NCI-H2196 (cell line): ENCODE data around the gene AGBL1.

Experiments
- DNase-seq: peaks from one replicate; lab custom pipeline; 2025; ENCODE audit not compliant: unreplicated experiment; lab: John Stamatoyannopoulos, UW

The AGBL1 gene

DNA sequence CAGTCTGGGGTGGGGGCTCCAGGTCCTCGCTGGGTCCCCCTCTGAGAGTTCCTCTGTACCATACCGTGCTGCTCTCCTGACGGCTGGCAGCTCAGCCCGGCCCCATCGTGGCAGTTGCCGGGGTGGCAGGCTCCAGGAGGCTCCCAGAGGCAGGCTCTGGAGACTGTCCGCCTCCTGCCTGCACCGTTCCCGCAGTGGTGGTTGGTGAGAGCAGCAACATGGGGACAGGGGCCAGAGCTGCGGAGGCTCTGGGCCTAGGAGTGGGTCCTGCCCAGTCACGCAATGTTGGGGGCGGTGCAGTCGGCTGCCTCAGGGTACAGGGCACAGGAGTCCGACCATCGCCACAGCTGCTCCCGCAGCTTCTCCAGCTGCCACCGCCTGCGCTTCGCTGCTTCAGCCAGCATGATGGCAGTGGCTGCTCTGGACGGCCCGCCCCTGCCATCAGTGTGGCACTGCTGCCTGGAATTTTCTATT is 492.7 kb downstream of the AGBL1 start:
- no peak for DNase-seq

DNA sequence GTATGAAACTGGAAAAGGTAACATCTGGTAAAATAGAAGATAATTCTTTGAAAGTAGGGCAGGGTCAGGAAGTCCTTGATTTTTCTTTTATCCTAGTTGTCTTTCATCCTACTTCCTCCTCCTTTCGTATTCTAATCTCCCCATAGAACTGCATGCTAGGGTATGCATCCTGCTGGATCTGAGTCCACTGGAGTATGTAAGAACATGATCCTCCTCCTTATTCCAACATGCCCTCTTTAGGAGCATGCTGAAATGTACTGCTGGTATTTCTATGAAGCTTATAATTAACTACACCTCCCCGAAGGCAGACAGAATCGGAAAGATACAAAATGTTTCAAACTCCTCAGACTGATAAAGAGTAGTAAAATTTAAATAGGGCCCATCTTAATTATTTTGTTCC is 493.8 kb downstream of the AGBL1 start:
- no peak for DNase-seq

DNA sequence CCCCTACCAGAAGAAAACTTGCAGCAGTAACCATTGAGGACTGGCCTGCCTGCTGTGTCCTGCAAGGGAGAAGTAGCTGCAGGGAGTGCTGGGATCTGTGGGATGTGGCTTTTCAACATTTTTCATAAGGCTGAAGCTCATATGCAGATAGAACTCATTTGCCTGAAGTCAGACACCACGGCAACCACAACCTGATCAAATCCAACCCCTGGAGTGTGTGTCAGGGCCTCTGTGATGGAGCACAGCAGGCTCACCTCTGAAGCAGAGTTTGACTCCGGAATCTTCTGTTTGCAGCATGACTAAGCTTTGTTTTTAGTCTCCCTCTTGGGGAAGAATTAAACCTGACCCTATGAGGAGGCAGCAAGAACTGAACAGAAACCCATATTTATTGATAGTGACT is 508.7 kb downstream of the AGBL1 start:
- DNase-seq: no peak

DNA sequence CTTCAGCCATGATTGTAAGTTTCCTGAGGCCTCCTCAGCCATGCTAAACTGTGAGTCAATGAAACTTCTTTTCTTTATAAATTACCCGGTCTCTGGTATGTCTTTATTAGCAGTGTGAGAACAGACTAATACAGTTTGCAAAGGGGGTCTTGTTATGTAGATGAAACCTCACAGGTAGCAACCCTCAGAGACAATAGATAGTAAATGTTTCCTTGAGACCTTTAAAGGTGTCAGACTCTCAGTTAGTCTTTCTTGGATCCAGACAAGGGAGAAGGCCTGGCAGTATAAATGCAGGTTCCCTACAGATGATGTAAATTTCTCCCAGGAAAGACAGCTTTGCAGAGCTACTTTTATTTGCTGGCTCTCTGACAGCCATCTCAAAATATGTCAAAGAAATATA is 510.8 kb downstream of the AGBL1 start:
- DNase-seq: no peak

DNA sequence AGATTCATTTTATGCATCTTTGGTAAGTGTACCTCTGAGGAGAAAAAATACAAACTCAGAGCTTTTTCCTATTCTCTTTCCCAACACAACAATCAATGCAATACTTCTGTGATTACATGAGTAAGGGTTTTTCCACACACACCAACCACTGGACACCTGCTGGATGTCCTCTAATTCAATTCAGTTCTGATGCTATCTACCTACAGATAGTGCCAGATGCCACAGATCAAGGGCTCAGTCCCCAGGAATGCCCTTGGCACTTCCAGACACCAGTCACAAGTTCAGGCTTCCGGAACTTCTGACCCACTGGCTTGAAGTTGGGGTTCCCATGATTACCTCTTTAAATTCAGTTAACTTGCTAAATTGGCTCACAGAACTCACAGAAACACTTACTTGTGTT is 511.5 kb downstream of the AGBL1 start:
- DNase-seq: no peak

DNA sequence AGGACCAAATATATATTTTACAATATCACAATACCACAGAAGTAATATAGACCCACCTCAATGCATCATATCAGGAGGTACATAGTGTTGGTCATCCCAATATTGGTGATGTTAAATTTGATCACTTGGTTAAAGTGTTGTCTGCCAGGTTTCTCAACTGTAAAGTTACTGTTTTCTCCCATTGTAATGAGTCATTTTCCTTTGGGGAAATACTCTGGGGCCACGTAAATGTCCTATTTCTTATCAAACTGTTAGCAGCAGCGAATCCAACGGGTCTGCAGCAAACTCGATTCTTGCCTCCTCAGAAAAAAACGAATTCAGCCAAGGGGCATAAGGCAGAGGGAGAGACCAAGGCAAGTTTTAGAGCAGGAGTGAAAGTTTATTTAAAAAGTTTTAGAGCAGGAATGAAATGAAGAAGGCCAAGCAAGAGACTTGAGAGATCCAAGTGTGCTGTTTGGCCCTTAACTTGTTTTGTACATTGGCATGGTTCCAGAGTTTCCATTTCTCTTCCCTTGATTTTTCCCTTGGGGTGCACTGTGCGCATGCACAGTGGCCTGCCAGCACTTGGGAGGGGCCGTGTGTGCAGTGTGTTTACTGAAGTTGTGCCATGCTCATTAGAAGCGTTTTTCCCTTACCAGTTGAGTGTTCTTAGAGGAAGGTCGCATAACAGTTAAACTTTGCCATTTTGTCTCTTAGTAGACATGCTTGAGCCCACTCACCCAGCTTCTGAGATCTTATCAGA is 512.5 kb downstream of the AGBL1 start:
- no peak for DNase-seq

DNA sequence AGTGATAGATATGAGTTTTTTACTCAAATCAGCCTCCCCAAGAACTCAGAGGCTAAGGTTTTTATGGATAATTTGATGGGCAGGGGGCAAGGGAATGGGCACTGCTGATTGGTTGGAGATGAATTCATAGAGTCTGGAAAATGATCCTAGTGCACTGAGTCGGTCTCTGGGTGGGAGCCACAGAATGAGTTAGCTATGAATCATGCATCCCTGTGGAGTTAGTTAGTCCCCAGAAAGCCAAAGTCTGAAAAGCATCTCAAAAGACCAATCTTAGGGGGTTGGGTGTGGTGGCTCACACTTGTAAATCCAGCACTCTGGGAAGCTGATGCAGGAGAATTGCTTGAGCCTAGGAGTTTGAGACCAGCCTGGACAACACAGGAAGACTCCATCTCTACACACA is 516.1 kb downstream of the AGBL1 start:
- no peak for DNase-seq

DNA sequence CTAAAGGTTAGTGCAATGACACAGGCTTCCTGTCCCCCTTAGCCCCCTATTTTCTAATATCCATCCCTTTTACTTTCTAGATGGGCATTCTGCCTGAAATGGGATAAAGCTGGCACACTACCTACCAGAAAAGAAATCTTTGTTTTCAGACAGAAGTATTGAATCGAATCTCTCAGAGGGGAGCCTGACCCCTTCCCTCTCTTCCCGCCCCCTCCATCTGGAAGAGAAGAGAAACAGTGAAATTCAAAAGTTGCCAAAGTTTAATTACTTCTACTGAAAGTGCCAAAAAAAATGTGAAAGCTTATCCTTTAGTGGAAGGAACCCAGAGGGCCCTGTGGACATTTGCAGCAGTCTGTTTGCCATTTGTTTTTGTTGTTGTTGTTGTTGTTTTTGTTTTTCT is 523.8 kb downstream of the AGBL1 start:
- DNase-seq: no peak

DNA sequence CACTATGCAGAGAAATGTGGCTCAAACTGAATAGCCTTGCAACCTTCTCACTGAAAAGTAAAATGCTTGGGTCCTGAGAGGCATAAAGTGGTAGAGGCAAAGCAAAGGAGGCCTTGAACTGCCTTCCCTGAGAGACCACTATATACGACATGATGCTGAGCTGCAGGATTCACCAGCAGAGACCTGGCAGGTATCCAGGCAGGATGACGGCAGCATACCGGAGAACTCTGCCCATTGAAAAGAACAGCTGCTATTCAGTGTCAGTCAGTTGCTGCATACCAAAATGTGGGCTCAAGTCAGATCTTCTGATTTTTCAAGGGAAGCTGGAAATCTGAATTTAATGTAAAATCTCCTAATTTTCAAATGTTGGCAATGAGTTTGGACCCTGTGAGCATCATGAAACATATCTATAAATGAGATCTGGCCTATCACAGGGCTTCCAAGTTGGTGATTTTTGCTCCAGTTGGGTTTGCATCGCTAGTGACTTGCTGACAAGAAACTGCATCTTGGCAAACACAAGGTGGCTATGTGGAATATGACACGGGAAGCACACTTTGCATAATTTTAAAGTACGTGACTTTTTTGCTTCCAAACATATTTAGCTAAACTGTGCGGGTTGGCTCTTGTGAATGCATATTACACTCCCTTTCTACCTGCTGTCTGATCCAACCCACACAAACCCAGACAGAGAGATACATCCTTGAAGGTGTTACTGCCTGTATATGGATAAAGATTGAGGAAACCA is 529.0 kb downstream of the AGBL1 start:
- DNase-seq: no peak

DNA sequence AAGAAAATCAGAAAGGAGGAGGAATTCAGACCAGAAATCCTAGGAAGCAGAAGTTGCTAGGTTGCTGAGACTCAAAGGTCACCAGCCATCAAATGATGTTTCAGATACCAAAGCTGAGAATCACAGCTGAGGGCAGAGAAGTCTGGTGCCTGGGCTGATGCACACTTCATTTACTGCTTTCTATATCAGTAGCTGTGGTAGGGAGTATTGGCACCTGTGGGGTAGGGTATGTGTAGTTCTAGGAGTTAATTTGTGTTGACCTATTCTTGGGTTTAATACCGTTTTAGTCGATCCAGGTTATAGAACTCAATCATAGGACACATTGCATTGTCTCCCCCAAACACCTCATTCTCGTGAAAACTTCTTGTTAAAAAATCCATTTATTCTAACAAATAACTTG is 529.6 kb downstream of the AGBL1 start:
- no peak for DNase-seq

DNA sequence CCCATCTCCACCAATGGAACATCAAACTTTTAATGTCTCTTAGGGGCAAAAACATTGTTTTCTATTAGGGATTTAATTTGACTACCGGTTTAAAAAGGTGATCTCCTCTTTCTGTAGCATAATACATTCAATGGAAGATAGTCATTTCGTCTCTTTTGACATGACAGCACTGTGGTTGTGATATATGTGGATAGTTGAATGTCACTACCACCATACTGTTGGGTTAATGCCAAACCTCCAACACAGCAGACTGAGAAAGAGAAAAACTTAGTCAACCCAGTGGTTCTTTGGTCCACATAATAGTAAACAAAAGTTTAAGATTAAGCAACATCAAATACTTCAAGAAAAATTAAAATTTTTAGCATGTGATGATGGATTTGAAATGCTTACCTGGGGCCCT is 530.4 kb downstream of the AGBL1 start:
- DNase-seq: no peak

DNA sequence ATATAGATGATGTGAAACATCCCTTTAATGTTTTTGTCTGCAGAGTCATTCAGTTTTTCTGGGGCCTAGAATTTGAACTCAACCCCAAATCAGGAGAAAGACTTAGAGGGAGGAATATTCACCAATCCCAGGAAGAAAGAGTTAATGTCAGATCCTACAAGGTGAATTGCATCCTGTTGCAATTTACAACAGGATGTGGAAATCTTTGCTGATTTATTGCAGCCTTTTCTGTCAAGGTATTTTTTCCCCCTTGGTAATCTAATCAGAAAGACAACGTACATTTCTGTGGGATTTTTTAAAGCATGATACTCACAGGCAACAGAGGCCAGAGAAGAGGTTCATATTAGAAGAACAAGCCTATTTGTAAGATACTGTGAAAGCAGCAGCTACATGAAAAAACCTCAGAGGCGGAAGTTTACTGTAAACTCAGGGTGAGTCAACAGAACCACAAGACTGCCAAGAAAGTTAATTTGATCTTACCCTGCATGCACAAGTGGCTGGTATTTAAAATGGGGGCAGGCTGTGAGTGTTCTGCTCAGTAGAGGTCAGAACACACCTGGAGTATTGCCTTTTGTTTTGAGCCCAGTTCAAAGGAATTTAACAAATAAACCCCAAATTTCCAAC is 531.9 kb downstream of the AGBL1 start:
- DNase-seq: no peak

DNA sequence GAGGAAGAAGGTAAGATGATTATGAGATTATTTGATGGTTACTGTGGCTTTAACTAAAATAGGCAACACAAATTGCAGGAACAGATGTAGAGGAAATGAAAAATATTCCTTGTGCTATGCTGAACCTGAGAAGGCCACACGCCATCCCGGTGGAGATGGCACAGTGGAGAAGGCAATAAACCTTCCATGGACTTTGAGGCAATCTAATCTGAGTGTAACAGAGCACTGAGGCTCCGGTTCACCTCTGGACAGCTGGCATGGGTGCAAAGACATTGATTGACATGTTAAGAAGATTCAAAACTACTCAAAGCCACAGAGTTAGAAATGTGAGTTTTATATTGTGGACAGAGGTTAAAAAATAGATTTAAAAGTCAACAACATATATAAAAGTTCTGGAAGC is 535.7 kb downstream of the AGBL1 start:
- DNase-seq: no peak

DNA sequence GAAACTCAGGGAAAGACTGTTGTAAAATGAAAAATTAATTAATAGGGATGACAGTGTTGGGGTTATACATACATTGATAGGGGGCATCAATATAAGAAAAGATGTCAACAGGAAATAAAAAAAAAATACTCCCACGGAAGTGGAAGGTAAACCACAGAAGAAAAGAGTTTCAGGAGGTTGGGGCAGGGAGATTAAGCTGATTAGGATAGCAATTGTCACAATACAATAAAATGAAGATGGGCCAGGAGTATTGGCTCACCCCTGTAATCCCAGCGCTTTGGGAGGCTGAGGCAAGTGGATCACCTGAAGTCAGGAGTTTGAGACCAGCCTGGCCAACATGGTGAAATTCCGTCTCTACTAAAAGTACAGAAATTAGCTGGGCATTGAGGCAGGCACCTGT is 536.1 kb downstream of the AGBL1 start:
- DNase-seq: no peak

DNA sequence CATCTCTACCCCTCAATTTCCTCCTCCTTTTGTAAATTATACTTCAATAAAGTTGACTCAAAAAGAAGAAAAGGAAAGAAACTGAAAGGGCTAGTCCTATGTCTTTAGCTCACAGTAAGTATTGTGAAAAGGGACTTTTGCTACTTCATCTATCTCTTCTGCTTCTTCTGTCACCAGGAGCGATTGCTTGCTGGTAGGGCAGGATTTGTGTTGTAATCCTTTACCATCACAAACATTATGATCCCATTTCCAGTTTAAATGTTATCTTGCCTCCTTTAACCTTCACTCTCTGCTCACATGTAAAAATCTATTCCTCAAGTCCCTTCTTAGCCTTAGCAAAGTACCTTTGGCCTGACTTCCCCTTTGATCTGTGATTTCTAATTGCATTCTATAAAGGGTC is 537.1 kb downstream of the AGBL1 start:
- no peak for DNase-seq

DNA sequence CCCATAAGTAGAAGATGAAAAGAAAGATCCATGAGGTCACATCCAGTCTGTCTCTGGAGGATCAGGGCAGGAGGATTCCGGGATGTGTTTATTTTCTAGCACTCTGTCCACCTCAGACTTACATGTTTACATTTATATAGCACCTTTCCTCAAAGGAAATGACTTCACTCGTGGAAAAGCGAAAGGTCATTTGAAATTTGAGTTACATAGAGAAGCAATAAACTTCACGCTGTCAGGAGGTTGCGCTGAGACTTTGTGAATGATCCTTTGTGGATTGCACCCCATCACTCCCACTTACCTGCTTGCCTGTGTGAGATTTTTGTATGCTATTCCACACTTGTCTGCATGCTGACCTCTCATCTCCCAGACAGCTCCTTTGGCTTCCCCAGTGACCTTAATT is 540.5 kb downstream of the AGBL1 start:
- no peak for DNase-seq

DNA sequence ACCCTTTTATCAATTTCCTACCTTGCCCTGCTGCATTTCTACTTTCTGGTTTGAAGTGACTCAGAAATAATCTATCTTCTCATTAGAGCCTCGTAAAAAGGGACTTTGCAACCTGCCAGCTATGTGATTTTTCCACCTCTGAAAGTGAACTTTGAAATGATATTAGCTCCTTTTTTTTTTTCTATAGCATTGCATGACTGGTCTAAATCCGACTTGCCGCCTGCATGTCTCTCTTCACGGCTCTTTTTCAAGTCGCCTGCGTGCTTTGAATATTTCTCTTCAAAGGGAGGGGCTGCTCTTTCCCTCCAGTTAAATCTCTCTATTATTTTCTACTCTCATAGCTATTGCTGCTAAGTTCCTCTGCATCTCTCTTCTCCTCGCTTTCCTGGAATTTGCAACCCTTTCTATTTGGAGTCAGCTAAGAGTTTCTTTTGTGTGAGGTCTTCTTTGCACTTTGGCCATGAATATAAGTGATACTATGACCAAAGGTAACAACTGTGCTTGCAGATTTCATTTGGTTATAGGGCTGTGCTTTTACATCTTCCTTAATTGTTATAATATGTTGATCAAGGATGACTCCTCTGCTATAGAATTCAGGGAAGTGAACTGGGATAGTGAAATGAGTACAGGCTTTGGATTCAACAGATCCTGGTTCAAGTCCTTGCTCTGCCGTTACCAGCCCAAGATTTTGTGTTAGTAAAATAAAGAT is 541.1 kb downstream of the AGBL1 start:
- no peak for DNase-seq

DNA sequence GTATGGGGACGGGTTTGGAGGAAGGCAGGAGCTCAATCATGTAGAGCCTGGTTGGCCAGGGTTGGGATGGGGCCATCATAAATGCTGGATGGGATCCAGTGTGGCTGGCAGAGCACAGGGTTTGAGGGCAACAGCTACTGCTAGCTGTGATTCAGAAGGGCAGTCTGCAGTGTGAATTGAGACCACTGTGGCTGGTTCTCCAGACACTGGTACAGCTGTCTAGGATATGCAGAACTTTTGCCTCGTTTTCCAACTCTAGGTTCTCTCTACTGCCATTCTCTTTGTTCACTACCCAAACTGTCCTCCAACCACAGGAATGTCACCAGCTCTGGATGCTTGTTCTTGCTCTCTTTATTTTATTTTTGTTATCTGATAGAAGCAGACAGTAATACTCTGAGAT is 543.6 kb downstream of the AGBL1 start:
- no peak for DNase-seq

DNA sequence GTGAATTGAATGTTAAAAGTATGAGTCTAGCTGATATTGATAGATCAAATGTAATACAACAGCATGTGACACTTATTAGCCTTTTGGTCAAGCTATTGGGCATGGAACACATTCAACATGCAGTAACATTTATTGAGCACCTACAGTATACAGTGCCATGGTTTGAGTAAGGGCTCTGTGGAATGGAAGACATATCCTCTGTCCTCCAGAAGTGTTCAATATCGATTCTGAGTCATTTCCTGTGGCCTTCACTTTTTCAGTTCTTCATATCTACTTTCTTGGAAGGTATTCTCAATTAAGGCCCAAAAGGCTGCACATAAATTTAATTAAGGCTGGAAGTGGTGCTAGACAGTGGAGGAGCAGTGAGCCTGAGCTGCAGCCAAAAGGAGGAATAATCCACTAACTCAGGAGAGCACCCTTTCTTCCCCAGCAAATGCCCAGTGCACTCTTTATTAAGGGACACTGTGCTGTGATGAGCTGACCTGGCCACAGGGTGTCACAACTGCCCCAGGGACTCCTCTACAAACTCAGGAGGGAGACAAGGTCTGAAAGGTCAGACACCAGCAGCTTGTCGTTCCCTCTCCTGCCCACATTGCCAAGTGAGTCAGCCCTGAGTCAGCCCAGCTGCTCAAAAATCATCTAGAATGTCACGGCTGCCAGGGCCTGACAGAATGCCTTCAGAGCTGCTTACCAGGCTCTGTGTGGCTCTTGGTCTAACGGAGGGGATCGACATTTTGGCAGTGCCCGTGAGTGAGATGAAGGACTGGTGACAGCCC is 544.8 kb downstream of the AGBL1 start:
- DNase-seq: peak; percentile 50

DNA sequence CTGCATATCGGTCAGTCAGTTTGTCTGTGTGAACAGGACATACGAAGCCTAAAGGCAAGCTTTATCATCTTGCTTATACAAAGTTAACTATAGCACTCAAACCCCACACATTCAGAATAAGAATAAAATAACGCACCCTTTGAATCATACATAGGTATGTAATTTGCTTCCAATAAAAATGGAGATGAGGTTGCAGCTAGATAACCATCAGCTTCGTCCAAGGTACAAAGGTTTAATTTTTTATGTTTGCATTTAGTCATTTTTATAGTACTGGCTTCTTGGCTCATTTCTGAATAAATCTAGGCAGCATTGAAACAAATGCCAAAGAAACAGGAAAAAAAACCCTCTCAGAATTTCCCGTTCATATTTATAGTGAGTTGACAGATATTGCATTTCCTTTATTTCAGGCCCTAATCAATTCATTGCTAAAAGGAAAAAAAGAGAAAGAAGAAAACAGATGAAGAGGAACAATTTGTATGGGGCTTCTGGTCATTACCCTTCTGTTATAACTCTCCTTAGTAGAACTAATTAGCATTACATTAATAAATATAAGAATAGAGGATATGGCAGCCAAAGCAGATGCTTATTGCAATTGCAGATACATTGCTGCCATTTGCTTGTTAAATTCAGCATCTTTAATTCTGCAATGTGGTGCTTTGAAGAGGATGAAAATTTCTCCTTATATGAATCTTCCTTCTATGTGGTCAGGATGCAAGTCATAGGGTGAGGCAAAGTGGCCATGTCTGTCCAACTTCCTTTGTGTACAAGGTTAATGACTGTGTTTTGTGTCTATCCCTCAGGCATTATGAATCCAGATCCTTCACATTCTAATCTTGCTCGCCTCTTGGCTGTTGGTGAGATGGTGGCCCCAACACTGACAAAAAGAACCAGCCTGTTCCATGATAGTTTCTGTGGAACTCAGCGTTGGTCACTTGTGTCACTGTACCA is 550.0 kb downstream of the AGBL1 start:
- DNase-seq: no peak
